ENCODE data around the gene RAB34.
A peak's percentile ranks its signal among the peaks of the same experiment; 100 is the strongest.
"Not testable (repeated sequence)": the region's sequence is repeated elsewhere in the genome, so short reads cannot be mapped to it uniquely, and the experiment has no call there.

The RAB34 gene

DNA sequence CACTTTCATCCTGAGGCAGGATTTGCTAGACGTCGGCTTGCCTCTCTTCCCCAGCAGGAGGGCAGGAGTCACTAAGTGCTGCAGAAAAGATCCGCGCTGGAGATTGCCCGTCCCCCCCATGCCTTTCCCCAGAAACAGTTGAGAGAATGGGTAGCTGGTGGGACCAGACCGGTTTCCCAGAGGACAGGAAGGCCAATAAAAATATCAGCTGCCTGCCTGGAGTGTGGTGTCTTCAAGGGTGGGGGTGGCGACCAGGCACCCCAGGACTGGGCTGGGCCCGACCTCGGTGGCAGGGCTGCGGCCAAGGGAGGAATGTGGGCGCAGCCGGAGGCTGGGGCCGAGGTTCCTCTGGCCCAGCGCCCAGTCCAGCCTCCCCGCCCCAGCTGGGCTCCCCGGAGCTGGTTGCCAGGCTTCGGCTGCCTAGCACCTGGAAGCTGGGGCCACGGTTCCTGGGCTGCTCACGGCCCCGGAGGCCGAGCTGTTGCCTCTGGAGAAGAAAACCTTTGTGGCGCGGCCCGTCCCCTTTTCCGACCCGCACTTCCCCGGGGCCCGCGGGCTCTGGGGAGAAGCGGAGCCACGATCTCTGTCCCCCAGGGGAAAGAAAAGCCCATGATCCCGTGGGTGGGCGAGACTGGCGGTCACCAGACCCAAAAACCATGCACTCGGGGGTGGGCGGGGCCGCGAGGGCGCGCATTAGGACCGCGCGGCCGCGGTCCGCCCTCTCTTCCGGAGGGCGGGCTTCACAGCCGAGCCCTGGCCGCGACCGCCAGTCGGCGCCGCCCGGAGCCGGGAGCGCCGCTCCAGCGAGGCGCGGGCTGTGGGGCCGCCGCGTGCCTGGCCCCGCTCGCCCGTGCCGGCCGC is 25.8 kb upstream of the RAB34 start, which contains the start of gene TRAF4:
TRAF4 (plus strand) TSS at position 769 of the 861 bp plus-strand sequence. CDS start 102 bp downstream, outside the sequence.
- Histone ChIP-seq H3K9ac (ENCODE audit: low read depth, low read length) (peak within 1 kb of the TSS; percentile 92), H3K36me3 (ENCODE audit: control insufficient read depth, insufficient read depth, low read length) (peaks cover 27% of the 10 kb centered on the region), H3K27me3 (ENCODE audit: control insufficient read depth, insufficient read depth, low read length) (no peaks in the 10 kb centered on the region), H3K4me3 (ENCODE audit: low read depth, low read length) (peak within 1 kb of the TSS; percentile 93), H3K4me1 (ENCODE audit: control insufficient read depth, insufficient read depth, low read length) (peaks cover 16% of the 10 kb centered on the region), H3K9me3 (ENCODE audit: control insufficient read depth, insufficient read depth, low read length) (no peaks in the 10 kb centered on the region)

GRCh38 chr17:28741358-28742349 is 24.0 kb upstream of the RAB34 start:
- Histone ChIP-seq H3K4me3 (ENCODE audit: low read depth, low read length) (no peak overlapping the region), H3K4me1 (ENCODE audit: control insufficient read depth, insufficient read depth, low read length) (peaks cover 9% of the 10 kb centered on the region), H3K9ac (ENCODE audit: low read depth, low read length) (no peak overlapping the region), H3K36me3 (ENCODE audit: control insufficient read depth, insufficient read depth, low read length) (peaks cover 16% of the 10 kb centered on the region), H3K27me3 (ENCODE audit: control insufficient read depth, insufficient read depth, low read length) (no peaks in the 10 kb centered on the region), H3K9me3 (ENCODE audit: control insufficient read depth, insufficient read depth, low read length) (no peaks in the 10 kb centered on the region)

- Histone ChIP-seq H3K36me3 (ENCODE audit: control insufficient read depth, insufficient read depth, low read length) (peaks cover 16% of the 10 kb centered on the region), H3K9me3 (ENCODE audit: control insufficient read depth, insufficient read depth, low read length) (no peaks in the 10 kb centered on the region), H3K27me3 (ENCODE audit: control insufficient read depth, insufficient read depth, low read length) (no peaks in the 10 kb centered on the region), H3K9ac (ENCODE audit: low read depth, low read length) (no peak overlapping the region), H3K4me1 (ENCODE audit: control insufficient read depth, insufficient read depth, low read length) (peaks cover under 1% of the 10 kb centered on the region), H3K4me3 (ENCODE audit: low read depth, low read length) (no peak overlapping the region)
These were observed 23.0 kb upstream of the RAB34 start for GRCh38 chr17:28740406-28741357.

- Histone ChIP-seq H3K27me3 (ENCODE audit: control insufficient read depth, insufficient read depth, low read length) (no peaks in the 10 kb centered on the region), H3K4me3 (ENCODE audit: low read depth, low read length) (no peak overlapping the region), H3K9ac (ENCODE audit: low read depth, low read length) (no peak overlapping the region), H3K9me3 (ENCODE audit: control insufficient read depth, insufficient read depth, low read length) (no peaks in the 10 kb centered on the region), H3K4me1 (ENCODE audit: control insufficient read depth, insufficient read depth, low read length) (no peaks in the 10 kb centered on the region), H3K36me3 (ENCODE audit: control insufficient read depth, insufficient read depth, low read length) (peaks cover 16% of the 10 kb centered on the region)
These were observed 21.2 kb upstream of the RAB34 start for GRCh38 chr17:28738680-28739384.

DNA sequence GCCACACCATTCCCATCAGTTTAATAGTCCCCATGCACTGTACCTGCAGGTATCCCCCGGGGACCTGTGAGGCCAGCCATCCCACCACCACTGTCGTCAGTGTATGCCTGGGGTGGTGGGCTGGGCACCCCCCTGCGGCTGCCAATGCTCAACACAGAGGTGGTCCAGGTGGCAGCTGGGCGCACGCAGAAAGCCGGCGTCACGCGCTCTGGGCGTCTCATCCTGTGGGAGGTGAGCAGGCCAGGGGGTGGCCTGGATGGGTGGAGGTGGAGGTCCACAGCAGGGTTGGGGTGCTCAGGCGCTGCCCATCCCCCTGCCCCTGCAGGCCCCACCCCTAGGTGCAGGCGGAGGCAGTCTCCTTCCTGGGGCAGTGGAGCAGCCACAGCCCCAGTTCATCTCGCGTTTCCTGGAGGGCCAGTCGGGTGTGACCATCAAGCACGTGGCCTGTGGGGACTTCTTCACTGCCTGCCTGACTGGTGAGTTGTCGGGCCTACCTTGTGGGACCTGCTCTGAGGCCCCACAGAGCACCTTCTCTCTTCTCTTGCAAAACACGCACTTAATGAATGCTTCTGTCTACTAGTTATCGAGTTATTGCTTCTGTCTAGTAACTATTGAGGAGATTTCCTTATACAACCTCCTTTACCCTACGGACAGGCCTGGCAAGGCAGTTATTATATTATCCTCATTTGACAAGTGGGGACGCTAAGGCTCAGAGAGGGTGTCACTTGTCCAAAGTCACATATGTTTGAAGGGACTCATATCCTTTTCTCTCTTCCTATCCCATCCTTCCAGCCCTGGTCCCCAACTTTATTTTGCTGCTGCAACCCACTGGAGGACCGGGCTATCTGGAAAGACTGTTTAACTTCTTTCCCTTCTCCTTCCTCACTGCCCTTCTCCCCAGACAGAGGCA is 20.4 kb upstream of the RAB34 start:
- Histone ChIP-seq H3K9ac (ENCODE audit: low read depth, low read length) (no peak overlapping the region), H3K36me3 (ENCODE audit: control insufficient read depth, insufficient read depth, low read length) (peaks cover 16% of the 10 kb centered on the region), H3K4me1 (ENCODE audit: control insufficient read depth, insufficient read depth, low read length) (no peaks in the 10 kb centered on the region), H3K9me3 (ENCODE audit: control insufficient read depth, insufficient read depth, low read length) (no peaks in the 10 kb centered on the region), H3K4me3 (ENCODE audit: low read depth, low read length) (no peak overlapping the region), H3K27me3 (ENCODE audit: control insufficient read depth, insufficient read depth, low read length) (no peaks in the 10 kb centered on the region)

- Histone ChIP-seq H3K27me3 (ENCODE audit: control insufficient read depth, insufficient read depth, low read length) (no peaks in the 10 kb centered on the region), H3K36me3 (ENCODE audit: control insufficient read depth, insufficient read depth, low read length) (peaks cover 16% of the 10 kb centered on the region), H3K9me3 (ENCODE audit: control insufficient read depth, insufficient read depth, low read length) (no peaks in the 10 kb centered on the region), H3K9ac (ENCODE audit: low read depth, low read length) (no peak overlapping the region), H3K4me1 (ENCODE audit: control insufficient read depth, insufficient read depth, low read length) (no peaks in the 10 kb centered on the region), H3K4me3 (ENCODE audit: low read depth, low read length) (no peak overlapping the region)
These were observed 19.6 kb upstream of the RAB34 start for GRCh38 chr17:28737316-28737715.

DNA sequence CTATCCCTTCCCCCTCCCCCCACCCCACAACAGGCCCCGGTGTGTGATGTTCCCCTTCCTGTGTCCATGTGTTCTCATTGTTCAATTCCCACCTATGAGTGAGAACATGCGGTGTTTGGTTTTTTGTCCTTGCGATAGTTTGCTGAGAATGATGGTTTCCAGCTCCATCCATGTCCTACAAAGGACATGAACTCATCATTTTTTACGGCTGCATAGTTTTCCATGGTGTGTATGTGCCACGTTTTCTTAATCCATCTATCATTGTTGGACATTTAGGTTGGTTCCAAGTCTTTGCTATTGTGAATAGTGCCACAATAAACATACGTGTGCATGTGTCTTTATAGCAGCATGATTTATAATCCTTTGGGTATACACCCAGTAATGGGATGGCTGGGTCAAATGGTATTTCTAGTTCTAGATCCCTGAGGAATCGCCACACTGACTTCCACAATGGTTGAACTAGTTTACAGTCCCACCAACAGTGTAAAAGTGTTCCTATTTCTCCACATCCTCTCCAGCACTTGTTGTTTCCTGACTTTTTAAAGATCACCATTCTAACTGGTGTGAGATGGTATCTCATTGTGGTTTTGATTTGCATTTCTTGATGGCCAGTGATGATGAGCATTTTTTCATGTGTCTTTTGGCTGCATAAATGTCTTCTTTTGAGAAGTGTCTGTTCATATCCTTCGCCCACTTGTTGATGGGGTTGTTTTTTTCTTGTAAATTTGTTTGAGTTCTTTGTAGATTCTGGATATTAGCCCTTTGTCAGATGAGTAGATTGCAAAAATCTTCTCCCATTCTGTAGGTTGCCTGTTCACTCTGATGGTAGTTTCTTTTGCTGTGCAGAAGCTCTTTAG is 18.5 kb upstream of the RAB34 start:
- not testable (repeated sequence) for H3K9me3 ChIP-seq (ENCODE audit: control insufficient read depth, insufficient read depth, low read length); H3K4me1 ChIP-seq (ENCODE audit: control insufficient read depth, insufficient read depth, low read length); H3K9ac ChIP-seq (ENCODE audit: low read depth, low read length); H3K4me3 ChIP-seq (ENCODE audit: low read depth, low read length); H3K27me3 ChIP-seq (ENCODE audit: control insufficient read depth, insufficient read depth, low read length)
- H3K36me3 ChIP-seq (ENCODE audit: control insufficient read depth, insufficient read depth, low read length), result peaks cover 11% of the 10 kb centered on the region

DNA sequence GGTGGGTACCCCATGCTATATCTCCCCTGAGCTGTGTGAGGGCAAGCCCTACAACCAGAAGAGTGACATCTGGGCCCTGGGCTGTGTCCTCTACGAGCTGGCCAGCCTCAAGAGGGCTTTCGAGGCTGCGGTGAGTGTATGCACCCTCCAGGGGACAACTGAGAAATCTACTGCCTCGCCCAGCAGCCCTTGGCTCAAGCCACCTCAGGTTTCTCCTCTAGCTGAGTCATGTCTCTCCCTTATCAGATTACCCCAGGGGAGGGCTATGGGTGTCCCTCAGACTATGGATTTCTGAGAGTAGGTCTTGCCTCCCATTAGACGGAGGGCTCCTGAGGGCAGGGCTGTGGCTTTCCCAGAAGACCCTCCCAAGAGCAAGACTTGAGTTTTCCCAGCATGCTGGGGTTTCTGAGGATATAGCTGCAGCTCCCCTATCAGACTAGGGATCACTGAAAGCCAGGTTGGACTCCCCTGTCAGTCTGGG is 17.6 kb upstream of the RAB34 start:
- Histone ChIP-seq H3K9me3 (ENCODE audit: control insufficient read depth, insufficient read depth, low read length) (no peaks in the 10 kb centered on the region), H3K9ac (ENCODE audit: low read depth, low read length) (peak overlapping the region; percentile 26), H3K4me1 (ENCODE audit: control insufficient read depth, insufficient read depth, low read length) (no peaks in the 10 kb centered on the region), H3K27me3 (ENCODE audit: control insufficient read depth, insufficient read depth, low read length) (no peaks in the 10 kb centered on the region), H3K36me3 (ENCODE audit: control insufficient read depth, insufficient read depth, low read length) (peaks cover 6% of the 10 kb centered on the region), H3K4me3 (ENCODE audit: low read depth, low read length) (no peak overlapping the region)

GRCh38 chr17:28734712-28735241 is 17.1 kb upstream of the RAB34 start:
- Histone ChIP-seq H3K4me1 (ENCODE audit: control insufficient read depth, insufficient read depth, low read length) (no peaks in the 10 kb centered on the region), H3K36me3 (ENCODE audit: control insufficient read depth, insufficient read depth, low read length) (peaks cover 6% of the 10 kb centered on the region), H3K4me3 (ENCODE audit: low read depth, low read length) (no peak overlapping the region), H3K9ac (ENCODE audit: low read depth, low read length) (peak overlapping the region; percentile 26), H3K27me3 (ENCODE audit: control insufficient read depth, insufficient read depth, low read length) (no peaks in the 10 kb centered on the region), H3K9me3 (ENCODE audit: control insufficient read depth, insufficient read depth, low read length) (no peaks in the 10 kb centered on the region)
